ENCODE data around the gene ACAP1.

GRCh38 chr17:7351665-7352502, 15.6 kb downstream of the ACAP1 start, which contains the start of gene KCTD11:
- TF ChIP-seq PPARA (CRISPR knock-in tag; IDR thresholded peaks at IDR 0.05; ENCODE audit: borderline replicate concordance) = no peak
- no peak for TF ChIP-seq ZNF8 (CRISPR knock-in tag; IDR thresholded peaks at IDR 0.05)
- TF ChIP-seq ARNTL (CRISPR knock-in tag; IDR thresholded peaks at IDR 0.05; ENCODE audit: borderline replicate concordance, low read depth) = no peak
- no peak for TF ChIP-seq SNAI2 (CRISPR knock-in tag; IDR thresholded peaks at IDR 0.05)

All from SK-N-SH treated with all-trans-retinoic acid at 6 μM for 48 hours (cell line).